GM10266 (cell line): ENCODE data around the gene CD300LG.

Experiments
- DNase-seq: peaks from one replicate; pipeline ENCODE4 v3.0.0; 2012; ENCODE audit errors: extremely low spot score
- CTCF ChIP-seq: IDR thresholded peaks from 2 replicates; pipeline ENCODE4 v1.5.1; 2012; ENCODE audit warnings: mild to moderate bottlenecking, low read depth; ENCODE audit not compliant: control insufficient read depth, insufficient read depth; ENCODE audit errors: missing control alignments

CD300LG gene

GRCh38 chr17:43911904-43912303 is 64.9 kb downstream of the CD300LG start:
- DNase-seq, result no peak
- no peak for TF ChIP-seq CTCF

DNA sequence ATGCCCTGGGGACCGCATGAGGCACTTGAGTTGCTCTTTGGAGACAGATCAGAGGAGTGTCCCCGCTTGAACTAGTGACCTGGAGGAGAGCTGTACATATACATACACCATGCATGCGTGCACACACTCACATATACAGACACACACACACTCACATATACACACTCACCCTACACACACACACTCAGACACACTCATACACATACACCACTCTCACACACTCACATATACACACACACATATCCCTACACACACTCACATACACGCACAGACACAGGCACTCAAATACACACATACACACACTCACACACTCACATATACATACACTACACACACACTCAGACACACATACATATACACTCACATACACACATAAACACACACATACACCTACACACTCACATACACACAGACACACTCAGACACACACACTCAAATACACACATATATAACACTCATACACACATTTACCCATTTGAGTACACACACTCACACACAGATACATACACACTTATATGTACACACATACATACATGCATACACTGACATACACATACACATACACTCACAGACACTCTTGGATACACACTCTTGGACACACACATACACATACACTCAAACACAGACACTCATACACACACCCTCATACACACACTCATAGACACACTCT is 65.8 kb downstream of the CD300LG start:
- TF ChIP-seq CTCF, result no peak
- DNase-seq, result no peak
